Heart left ventricle (tissue), 13 donors: ENCODE data around the gene DCAF16.

Experiments
- CTCF ChIP-seq, 12 donors: fragments of 200-600 bp; sonication (generic) in 4 of 12; IDR thresholded peaks; one replicate each; pipeline versions ENCODE4 v1.5.0 to v1.8.0; 2018 to 2022; ENCODE audit warnings: antibody characterized with exemption in 12 of 12, mild to moderate bottlenecking in 5 of 12
- POLR2A ChIP-seq, 2 donors: fragments of 450-650 bp; IDR thresholded peaks; one replicate each; pipeline ENCODE4 v1.6.1; 2017; ENCODE audit warnings: antibody characterized with exemption in 2 of 2, mild to moderate bottlenecking in 2 of 2, moderate library complexity in 2 of 2
- donor health status: ischemic (EF 13 %, LVEDD 7.1; RV severe dilation, severe dysfunction).
- donor health status: DM: no; HTN: yes; CAD: no.
- donor health status: DM: no; HTN: no; CAD: no.
- donor health status: ischemic (EF 25% LVEDD 6.9; RV normal size, moderate dysfunction).
- donor health status: ischemic (EF 25% LVEDD 5.7; RV mildly dilated, moderate dysfunction).
- donor health status: ischemic (EF 35%, LVEDD 5.7; RV mildly dilated, moderate dysfunction).
- donor health status: nonischemic (EF 11% LVEDD 7.7; RV severe dilation, severe dysfunction).
- donor health status: DM: yes; HTN: yes; CAD: no.
- donor health status: PGD.
- donor health status: ischemic (EF 29% LVEDD 5.4; RV normal size, mild dysfunction).
- donor health status: nonischemic (EF 23%, LVEDD 6.1; RV moderate dilation, normal function).

GRCh38 chr4:17854036-17854435 lies 43.5 kb upstream of the DCAF16 start:
- no peak for TF ChIP-seq CTCF (IDR thresholded peaks at IDR 0.05)
- no peak for TF ChIP-seq POLR2A (IDR thresholded peaks at IDR 0.05)
